Epidermal melanocyte (primary cell): ENCODE data around the gene GUCY1A2.
"Not testable (repeated sequence)": the region's sequence is repeated elsewhere in the genome, so short reads cannot be mapped to it uniquely, and the experiment has no call there.

Experiments used
- DNase-seq: peaks from one replicate; pipeline ENCODE4 v3.0.0; 2011; ENCODE audit warnings: low spot score; ENCODE audit not compliant: insufficient read length

Gene GUCY1A2

DNA sequence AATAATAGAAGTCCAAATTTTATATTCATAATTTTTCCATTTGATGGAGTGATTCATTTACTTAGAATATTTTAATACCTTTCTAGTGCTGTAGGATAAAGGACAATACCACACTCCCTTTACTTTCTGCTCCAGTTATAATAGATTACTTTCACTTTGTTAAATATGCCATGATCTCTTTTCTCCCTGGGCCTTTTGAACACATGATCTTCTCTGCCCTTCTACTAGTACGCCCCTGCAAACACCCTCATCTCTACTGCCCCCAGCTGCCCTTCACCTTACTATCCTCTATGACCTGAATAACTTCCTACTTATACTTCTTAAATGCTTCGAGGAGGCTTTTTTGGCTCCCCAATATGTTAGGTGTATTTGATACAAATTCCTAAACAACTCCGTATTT is 177.3 kb downstream of the GUCY1A2 start:
- no peak for DNase-seq

DNA sequence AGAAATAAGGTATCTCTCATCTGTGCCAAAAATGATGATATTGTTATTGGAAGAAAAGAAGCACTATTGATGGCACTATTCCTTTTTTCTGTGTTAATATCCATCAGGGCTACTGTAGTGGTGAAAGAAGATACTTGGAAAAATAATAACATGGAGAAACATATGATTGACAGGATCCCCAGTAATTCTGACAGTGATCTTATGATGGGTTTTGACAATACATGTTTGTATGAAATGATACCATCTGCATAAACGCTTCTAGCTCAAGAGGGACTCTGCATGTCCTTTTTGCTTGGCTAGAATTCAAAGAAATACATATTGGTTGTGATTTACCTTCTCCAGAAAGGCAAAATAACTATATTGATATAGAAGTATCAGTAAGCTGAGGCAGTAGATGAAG is 178.1 kb downstream of the GUCY1A2 start:
- DNase-seq: no peak

DNA sequence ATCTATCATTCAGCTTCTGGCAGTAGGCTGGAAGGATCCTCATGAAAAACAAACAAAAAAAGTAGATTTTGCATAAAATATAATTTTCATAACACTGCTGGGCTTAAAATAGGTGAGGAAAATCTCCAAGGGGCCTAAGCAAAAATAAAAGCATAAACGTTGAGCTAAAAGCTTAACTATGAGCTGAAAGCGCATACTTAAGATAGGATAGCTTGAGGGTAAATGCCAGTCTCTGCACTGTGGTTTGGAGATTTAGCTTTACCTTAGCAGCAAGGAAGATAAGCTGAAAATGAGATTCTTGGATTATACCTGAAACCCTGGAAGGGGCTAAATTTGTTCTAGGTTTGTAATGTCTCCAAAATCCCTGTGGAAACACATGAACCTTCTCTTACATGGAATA is 183.7 kb downstream of the GUCY1A2 start:
- no peak for DNase-seq

DNA sequence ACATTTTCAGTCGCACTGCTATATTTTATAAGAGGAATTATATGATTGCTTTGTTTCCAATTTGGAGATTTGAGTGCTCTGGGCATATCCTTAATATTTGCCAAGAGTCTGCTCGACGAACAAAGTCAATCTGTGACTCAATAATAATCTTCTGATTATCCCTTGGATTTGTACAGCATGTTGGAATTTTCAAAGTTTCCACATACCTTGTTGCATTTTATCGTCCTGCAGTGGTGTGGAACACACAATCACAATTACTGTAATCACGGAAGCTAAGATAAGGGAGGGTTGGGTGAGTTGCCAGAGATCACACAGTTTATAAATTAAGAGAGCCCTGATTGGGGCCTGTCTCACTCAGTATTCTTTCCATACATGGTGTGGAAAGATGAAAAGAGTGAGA is 189.3 kb downstream of the GUCY1A2 start:
- DNase-seq: no peak

DNA sequence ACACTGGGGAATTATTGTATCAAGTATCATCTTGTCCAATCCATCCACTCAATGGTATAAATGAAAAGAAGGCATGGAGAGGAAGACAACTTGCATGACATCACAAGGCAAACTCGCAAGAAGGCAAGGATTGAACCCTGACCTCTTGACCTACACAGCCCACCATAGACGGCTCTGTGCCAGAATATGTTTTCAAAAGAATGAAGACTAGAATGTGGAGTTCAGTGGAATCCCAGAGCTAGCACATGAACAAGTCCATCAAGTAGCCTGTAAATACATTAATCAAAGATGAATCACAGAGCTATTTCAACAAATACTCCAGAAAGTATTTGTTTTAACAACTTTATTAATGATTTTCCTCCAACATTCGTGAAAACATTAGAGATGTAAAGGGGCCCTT is 189.7 kb downstream of the GUCY1A2 start:
- no peak for DNase-seq

DNA sequence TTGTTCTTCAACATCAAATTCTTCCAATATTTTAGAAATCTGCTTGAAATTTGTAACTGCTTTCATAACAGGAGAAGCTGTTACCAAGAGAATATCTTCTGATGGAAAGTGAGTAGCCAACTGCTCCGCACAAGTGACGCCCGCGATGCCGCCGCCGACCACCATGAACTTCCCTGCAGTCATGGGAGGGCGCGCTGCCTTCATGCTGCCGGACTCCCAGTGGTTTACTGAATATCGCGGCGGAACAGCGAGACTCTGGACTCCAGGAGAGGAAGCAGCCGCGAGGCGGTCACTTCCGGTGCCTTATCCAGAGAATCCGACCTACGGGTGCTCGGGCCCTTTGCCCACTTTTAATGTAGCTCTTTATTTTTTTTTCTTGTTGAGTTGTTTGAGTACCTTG is 190.6 kb downstream of the GUCY1A2 start:
- DNase-seq: no peak

DNA sequence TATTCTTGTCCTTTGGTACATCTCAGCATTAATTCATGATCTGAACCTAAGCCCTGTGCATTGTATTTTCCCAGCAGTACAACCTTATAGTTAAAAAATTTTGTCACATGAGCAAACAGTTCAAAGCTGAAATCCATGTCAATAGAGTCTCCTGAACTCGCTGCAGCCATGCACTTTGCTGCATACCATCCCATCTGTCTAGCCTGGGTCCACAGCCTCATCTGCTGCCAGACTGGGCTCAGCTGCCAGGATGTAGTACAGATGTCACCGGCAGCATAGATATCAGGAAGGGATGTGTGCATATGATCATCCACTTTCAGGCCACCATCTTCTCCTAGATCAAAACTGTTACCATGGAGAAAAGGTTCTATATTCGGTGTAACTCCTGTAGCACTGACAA is 191.7 kb downstream of the GUCY1A2 start:
- DNase-seq: not testable (repeated sequence)

DNA sequence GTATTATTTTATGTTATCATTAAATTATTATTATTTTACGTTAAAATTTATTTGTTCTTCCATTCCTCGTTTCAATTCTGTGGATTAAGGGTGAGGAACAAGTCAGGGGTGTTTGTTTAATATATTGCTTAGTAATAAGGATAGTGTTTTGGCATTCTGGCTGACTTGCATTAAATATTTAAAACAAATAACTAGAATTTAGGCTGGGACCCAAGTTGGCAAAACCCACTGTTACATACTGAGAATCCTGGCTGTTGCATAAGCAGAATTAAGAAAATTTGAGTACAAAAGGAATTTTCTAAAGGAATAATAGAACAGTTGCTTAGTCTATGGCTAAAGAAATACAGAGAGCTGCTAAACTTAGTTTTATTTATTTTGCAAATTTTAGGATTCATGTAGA is 196.4 kb downstream of the GUCY1A2 start:
- no peak for DNase-seq

DNA sequence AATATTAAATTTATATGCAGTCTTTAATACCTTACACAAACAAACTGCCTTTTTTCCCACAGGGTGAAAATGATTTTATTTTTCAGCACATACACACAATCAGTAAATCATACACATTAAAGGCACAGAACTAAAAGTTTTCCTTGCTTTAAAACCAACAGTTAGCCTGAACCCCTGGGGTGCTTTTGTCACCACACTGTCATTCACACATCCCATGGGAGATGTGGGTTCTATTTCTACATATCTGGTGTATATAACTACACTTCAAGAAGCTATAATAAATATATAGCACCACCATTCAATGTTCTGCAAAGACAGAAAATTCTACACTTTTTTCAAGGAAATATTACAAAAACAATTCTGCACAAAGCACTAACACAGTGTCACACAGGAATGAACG is 197.0 kb downstream of the GUCY1A2 start:
- DNase-seq: no peak

DNA sequence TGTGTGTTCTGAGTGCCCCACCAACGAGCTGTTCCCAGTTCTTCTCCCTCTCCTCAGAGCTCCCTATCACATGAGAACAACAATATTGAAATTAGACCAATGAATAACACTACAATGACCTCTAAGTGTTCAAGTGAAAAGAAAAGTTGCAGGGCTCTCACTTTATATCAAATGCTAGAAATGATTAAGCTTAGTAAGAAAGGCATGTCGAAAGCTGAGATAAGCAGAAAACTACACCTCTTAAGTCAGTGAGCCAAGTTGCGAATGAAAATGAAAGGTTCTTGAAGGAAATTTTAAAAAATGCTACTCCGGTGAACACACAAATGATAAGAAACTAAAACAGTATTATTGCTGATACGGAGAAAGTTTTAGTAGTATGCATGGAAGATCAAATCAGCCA is 199.8 kb downstream of the GUCY1A2 start:
- no peak for DNase-seq

DNA sequence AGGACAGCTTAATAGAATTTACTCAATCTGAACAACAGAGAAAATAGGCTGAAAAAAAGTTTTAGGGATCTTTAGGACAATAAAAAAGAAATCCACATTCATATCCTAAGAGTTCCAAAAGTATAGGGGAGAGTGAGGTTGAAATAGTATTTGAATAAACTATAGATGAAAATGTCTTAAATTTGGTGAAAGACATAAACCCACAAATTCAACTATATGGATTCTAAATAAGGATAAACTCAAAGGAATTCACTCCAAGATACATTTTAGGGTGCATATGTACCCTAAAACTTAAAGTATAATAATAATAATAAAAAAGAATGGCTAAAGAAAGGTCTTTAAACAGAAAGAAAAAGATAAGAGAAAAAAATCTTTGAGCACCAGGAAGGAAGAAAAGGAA is 203.1 kb downstream of the GUCY1A2 start:
- no peak for DNase-seq

DNA sequence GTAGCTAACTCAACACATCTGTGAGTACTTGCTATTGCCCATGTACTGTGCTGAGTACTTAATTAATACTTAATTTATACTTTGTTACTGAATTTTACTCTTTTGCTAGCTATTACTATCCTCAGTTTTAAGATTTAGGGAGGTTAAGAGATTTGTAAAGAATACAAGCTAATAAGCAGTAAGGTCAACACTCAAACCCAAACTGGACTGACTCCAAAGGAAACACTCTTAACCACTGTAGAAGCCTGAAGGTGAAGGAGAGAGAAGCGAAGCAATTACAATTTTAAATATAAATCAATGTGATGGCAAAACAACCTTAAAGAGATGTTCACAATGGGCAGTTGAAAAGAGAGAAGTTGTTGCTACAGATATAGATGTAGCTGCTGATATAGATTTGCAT is 204.5 kb downstream of the GUCY1A2 start:
- no peak for DNase-seq

DNA sequence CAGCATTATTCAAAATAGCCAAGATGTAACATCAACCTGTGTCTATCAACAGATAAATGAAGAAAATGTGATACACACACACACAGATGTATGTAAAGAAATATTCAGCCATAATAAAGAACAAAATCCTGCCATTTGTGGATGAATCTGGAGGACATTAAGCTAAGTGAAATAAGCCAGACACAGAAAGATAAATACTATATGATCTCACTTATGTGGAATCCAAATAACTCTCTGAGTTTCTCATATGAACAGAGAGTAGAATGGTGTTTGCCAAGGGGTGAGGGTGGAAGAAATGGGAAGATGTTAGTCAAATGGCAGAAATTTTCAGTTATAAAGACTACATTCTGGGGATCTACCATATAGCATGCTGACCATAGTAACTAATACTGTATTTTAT is 224.2 kb downstream of the GUCY1A2 start:
- DNase-seq: no peak

DNA sequence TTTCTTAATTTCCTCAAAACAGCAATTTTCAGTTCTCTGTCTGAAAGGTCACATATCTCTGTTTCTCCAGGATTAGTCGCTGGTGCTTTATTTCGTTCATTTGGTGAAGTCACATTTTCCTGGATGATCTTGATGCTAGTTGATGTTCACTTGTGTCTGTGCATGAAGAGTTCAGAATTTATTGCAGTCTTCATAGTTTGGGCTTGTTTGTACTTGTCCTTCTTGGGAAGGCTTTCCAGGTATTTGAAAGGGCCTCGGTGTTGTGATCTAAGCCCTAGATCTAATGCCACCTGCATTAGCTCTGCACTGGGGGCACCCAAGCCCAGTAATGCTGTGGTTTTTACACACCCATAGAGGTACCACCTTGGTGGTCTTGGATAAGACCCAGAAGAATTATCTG is 228.9 kb downstream of the GUCY1A2 start:
- no peak for DNase-seq

DNA sequence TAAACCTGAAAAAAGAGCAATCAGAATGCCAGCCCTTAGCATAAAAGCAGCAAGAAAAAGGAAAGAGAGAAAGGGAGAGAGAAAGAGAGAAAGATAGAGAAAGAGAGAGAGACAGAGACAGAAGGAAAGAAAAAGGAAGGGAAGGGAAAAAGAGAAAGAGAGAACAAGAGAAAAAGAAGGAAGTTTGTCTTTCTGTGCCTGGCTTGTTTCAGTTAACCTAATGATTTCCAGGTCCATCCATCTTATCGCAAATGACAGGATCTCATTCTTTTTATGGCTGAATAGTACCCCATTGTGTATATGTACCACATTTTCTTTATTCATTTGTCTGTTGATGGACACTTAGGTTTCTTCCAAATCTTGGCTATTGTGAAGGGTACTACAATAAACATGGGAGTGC is 230.8 kb downstream of the GUCY1A2 start:
- no peak for DNase-seq

DNA sequence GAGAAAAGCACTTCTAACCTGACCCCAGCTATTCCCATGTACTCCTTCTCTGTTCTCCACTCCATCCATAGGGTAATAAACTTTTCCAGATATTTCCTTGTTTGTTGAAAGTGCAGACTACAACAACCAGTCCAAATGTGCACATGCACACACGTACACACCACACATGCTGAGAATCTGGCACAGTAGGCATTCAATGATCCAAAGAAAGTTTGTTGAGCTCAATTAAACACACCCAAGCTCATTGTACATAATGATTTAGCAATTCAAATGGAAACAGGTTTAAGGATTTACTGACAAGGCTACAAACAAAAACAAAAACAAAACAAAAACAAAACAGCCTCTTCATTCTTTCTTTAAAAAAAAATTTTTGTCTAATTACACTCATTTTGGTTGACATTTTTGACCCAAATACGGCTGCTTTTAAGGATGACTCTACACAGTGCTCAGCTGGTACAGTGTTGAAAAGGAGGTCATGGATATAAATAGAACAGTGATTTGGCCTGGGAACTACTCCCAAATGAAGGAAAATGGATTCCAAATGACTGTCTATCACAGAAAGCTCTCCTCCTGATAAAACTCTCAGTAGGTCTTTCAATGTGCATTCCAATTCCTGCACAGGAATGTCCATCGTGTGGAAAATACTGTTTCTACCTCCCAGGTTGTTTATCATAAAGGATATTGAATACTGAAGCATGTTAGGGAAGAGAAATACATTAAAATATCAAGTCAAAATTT is 232.2 kb downstream of the GUCY1A2 start:
- no peak for DNase-seq

DNA sequence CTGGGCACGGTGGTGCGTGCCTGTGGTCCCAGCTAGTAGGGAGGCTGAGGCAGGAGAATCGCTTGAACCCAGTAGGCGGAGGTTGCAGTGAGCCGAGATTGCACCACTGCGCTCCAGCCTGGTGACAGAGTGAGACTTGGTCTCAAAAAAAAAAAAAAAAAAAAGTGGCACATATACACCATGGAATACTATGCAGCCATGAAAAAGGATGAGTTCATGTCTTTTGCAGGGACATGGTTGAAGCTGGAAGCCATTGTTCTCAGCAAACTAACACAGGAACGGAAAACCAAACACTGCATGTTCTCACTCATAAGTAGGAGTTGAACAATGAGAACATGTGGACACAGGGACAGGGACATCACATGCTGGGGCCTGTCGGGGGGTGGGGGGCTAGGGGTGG is 241.0 kb downstream of the GUCY1A2 start:
- DNase-seq: not testable (repeated sequence)

DNA sequence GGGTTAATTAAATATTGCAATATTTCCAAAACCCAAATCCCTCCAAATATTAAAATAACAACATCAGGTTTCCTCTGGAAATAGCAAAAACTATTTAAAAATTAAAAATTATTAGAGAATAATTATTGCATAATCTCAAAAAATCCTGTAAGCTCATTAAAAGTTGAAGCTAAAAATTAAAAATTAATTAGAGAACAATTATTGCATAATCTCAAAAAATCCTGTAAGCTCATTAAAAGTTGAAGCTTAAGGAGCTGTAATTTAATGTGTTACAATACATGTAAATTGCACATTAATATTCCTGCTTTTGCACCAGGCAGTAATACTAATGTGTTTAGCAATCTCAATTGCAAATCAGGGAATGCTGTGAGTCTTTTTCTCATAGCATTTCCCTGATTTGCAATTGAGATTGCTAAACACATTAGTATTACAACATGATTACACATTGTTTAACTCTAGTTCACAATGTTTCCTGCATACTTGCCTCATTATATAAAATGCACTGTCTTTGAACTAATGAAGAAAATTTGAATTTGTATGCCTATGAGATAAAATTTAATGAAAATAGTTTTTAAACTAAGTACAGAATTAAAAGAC is 247.7 kb downstream of the GUCY1A2 start:
- no peak for DNase-seq

DNA sequence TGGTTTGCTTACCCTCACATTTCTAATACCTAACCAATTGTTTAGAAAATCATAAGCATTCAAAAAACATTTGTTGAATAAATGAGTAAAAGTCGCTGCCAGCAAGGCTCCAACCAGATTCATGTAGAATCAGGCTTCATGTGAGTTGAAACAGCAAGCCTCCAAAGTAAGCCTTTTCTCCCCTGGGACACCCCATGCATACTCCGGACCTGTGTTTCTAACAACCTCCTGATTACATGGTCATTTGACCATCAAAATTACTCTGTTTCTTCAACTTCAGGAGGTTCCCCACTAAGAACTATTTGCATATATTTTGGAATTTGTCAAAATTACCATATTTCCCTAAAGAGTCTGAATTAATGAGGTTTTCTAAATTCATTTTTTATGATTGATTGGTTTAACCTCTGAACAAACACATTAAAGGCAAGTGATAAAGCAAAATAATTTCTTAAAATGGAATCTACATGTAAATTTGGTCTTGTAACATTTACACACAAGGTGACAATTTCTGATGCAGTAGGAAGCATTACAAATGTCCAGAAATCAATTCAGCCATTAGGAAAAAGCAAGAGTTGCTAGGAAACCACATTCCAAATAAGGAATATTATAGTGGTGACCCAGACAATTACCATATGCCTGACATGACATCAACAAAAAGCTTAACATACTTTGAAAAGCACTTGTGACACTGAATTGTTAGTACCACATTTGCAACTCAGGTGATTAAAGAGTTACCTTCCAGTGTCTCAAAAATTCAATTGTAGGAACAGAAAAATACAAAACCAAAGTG is 252.6 kb downstream of the GUCY1A2 start:
- DNase-seq: no peak

DNA sequence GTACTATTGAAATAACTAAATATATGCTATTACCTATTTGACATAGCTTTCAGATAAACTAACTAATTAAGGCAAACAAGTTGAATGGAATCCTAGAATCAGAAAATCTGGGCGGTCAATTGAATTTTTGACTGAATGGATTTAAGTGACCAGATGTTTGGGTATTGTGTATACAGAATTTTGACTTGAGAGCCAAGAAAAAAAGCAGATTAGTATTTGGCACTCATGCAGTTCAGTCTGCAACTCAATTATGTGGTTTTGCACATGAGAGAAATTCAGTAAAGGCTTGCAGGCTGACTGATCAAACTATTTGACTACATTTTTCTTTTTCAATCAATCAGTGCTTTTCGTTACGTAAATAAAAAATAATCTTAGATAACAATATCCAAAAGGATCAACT is 254.8 kb downstream of the GUCY1A2 start:
- DNase-seq: no peak

DNA sequence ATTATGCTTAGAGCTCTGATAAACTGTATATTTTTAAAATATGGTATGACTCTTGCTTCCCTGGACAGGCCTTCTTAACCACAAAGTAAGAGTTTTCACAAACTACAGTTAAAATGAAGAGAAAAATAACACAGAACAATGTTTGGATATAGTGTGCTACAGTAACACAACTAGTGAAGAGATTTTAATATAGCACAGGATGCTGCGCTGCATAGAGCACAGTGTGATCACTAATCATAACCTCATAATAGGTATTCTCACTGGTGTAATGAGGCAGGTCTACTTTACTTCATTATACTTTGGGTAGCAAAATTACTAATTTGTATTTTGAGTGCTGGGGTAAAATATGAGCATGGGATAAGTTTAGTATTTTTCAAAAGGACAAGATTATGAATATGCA is 256.5 kb downstream of the GUCY1A2 start:
- DNase-seq: no peak

DNA sequence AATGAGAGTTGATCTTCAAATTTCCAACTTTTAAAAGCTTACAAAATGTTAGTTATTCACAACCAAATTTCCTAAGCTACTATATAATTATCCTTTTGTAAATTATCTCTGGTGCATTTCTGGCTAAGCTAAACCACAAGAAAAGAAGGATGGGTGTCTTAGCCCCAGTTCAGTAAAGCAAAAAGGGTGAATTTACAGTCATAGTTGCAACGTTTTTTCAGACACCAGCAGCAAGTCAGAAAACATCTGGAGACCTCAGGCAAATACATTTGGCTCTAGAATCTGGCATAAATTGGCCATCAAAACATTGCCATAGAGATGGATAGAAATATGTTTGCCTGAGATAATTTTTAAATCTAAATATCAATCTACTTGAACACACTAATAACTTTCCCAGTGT is 257.0 kb downstream of the GUCY1A2 start:
- no peak for DNase-seq

DNA sequence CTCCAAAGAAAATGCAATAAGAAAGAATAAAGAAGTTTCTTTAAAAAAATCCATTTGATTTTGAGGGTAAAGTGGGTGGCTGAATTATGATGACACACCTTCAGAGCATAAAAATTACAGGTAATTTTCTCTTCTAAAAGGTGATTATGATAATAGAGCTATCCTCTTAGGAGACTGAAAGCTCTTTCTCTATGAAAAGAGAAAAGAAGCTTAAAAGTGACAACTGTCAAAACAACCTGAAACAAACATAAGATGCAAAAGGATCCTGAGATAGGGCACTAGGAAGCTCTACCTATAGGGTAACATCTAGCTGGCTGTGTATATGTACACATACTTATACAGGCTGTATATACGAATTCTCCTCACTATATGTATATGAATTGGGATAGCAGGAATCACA is 270.2 kb downstream of the GUCY1A2 start:
- no peak for DNase-seq
